HG03045 (cell line): Measurements from ENCODE around the gene SYCP2.

Source experiments
- ATAC-seq: cut with Tn5 transposase; IDR thresholded peaks from one replicate; pipeline ENCODE4 v1.9.1; 2021; ENCODE audit warnings: mild to moderate bottlenecking, moderate library complexity; ENCODE audit not compliant: unreplicated experiment

Gene SYCP2

GRCh38 chr20:59825563-59825920 is 107.9 kb downstream of the SYCP2 start:
- no peak for ATAC-seq

GRCh38 chr20:59824711-59825562 is 108.5 kb downstream of the SYCP2 start:
- no peak for ATAC-seq

GRCh38 chr20:59823491-59824259 is 109.8 kb downstream of the SYCP2 start:
- no peak for ATAC-seq

- ATAC-seq, result no peak
Observed at GRCh38 chr20:59823030-59823423, 110.4 kb downstream of the SYCP2 start.

- ATAC-seq, result no peak
Observed at GRCh38 chr20:59822291-59823029, 111.0 kb downstream of the SYCP2 start.

GRCh38 chr20:59821788-59822187 is 111.6 kb downstream of the SYCP2 start:
- no peak for ATAC-seq

- ATAC-seq, result no peak
Observed at GRCh38 chr20:59821201-59821600, 112.2 kb downstream of the SYCP2 start.

- ATAC-seq, result no peak
Observed at GRCh38 chr20:59820204-59821041, 113.0 kb downstream of the SYCP2 start.

GRCh38 chr20:59819496-59820203 is 113.8 kb downstream of the SYCP2 start:
- no peak for ATAC-seq

- no peak for ATAC-seq
Observed at GRCh38 chr20:59818911-59819310, 114.5 kb downstream of the SYCP2 start.

- ATAC-seq, result no peak
Observed at GRCh38 chr20:59817846-59818615, 115.4 kb downstream of the SYCP2 start.

- no peak for ATAC-seq
Observed at GRCh38 chr20:59817406-59817805, 116.0 kb downstream of the SYCP2 start.

GRCh38 chr20:59816146-59816738 is 117.2 kb downstream of the SYCP2 start:
- no peak for ATAC-seq

- ATAC-seq, result no peak
Observed at GRCh38 chr20:59814840-59815340, 118.5 kb downstream of the SYCP2 start.

- no peak for ATAC-seq
Observed at GRCh38 chr20:59813948-59814839, 119.2 kb downstream of the SYCP2 start.
